ENCODE measurements around the gene KLRC3. TPM values are rescaled to one million over a fixed set of nuclear protein-coding genes. Genes with fewer than 3 reads are reported as not detected.
A peak's percentile ranks its signal among the peaks of the same experiment; 100 is the strongest.
"Not testable (repeated sequence)": the region's sequence is repeated elsewhere in the genome, so short reads cannot be mapped to it uniquely, and the experiment has no call there.

Gene KLRC3
- total RNA-seq, 1 experiment from 2014 or later = not detected

DNA sequence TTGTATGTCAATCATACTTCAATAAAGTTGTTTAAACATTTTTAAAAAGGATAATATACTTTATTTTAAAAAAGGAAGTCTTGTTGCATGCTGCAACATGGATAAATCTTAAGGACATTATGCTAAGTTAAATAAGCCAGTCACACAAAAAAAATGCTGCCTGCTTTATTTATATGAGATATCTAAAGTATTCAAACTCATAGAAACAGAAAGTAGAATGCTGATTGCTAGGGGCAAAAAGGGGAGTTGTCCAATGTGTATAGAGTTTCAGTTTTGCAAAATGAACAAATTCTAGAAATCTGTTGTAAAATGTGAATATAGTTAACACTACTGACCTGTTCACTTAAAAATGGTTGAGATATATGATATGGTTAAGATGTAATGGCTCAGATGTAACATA lies 19.6 kb downstream of the KLRC3 start:
- TF ChIP-seq, protein P1, sequence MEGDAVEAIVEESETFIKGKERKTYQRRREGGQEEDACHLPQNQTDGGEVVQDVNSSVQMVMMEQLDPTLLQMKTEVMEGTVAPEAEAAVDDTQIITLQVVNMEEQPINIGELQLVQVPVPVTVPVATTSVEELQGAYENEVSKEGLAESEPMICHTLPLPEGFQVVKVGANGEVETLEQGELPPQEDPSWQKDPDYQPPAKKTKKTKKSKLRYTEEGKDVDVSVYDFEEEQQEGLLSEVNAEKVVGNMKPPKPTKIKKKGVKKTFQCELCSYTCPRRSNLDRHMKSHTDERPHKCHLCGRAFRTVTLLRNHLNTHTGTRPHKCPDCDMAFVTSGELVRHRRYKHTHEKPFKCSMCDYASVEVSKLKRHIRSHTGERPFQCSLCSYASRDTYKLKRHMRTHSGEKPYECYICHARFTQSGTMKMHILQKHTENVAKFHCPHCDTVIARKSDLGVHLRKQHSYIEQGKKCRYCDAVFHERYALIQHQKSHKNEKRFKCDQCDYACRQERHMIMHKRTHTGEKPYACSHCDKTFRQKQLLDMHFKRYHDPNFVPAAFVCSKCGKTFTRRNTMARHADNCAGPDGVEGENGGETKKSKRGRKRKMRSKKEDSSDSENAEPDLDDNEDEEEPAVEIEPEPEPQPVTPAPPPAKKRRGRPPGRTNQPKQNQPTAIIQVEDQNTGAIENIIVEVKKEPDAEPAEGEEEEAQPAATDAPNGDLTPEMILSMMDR (IDR thresholded peaks at IDR 0.05; ENCODE audit: unreplicated experiment) = no peak
- H3K4me1 Mint-ChIP-seq (ENCODE audit: low read depth, unreplicated experiment) = peaks cover 3% of the 10 kb centered on the region
- CTCF ChIA-PET = no interaction called here
- H3K9me3 Mint-ChIP-seq (ENCODE audit: low read depth, unreplicated experiment) = no peaks in the 10 kb centered on the region
- intact Hi-C loops (cut with micrococcal nuclease; ENCODE audit: unreplicated experiment) = no loop called here
- peaks cover under 1% of the 10 kb centered on the region for H3K36me3 Mint-ChIP-seq (ENCODE audit: insufficient read depth, unreplicated experiment)
- no peak for DNase-seq
- no peak overlapping the region for H3K4me3 Mint-ChIP-seq (ENCODE audit: low read depth, unreplicated experiment)
- H3K27me3 Mint-ChIP-seq (ENCODE audit: unreplicated experiment) = no peaks in the 10 kb centered on the region
- BruUV-seq (replicated peaks) = no TSS peak
- no peak overlapping the region for H3K27ac Mint-ChIP-seq (ENCODE audit: unreplicated experiment)

DNA sequence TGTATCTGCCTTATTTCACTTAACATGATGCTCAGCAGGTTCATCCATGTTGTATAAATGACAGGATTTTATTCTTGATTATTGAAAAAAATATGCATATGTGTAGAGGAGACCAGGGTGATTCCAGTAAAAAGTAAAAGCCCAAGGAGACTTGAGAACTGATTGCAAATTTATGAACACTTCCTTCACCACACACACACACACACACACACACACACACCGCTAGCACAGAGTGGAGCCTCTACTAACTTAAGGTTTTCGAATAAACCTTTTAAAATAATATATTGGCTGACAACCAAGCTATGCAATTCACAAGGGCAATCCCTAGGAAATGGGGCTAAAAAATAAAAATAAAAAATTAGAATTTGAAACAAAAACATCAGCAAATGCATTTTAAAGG lies 22.2 kb downstream of the KLRC3 start:
- intact Hi-C loops (cut with micrococcal nuclease; ENCODE audit: unreplicated experiment) = no loop called here
- Mint-ChIP-seq H3K27me3 (ENCODE audit: unreplicated experiment) (no peaks in the 10 kb centered on the region), H3K9me3 (ENCODE audit: low read depth, unreplicated experiment) (no peaks in the 10 kb centered on the region), H3K4me1 (ENCODE audit: low read depth, unreplicated experiment) (peaks cover 24% of the 10 kb centered on the region), H3K27ac (ENCODE audit: unreplicated experiment) (no peak overlapping the region), H3K4me3 (ENCODE audit: low read depth, unreplicated experiment) (no peak overlapping the region), H3K36me3 (ENCODE audit: insufficient read depth, unreplicated experiment) (peaks cover 6% of the 10 kb centered on the region)
- CTCF ChIA-PET = no interaction called here
- no TSS peak for BruUV-seq (replicated peaks)
- no peak for DNase-seq
- TF ChIP-seq, protein P1 (IDR thresholded peaks at IDR 0.05; ENCODE audit: unreplicated experiment) = no peak

DNA sequence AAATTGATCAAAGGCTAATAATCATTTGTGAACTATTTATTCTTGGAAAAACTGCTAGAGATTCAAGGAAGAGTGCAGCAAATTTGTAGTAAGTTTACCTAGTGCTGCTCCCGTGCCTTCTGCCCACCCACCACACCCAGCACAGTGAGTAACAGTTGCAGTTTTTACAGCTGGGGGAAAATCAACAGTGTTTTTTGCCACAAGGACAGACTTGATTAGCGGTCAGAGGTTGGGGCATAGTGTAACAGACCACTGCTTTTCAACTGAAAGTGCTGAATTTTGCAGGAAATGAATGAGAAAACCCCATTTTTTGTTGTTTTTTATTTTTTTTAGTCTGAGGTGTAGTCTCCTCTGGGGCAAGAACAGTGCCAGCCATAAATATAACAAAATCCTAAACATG lies 23.1 kb downstream of the KLRC3 start:
- CTCF ChIA-PET = interaction anchor here (0.6 to 0.7 kb wide), 2 partner anchors 14 to 31 kb away, joined by 3 to 4 read pairs; no protein-coding TSS in a partner anchor
- no TSS peak for BruUV-seq (replicated peaks)

DNA sequence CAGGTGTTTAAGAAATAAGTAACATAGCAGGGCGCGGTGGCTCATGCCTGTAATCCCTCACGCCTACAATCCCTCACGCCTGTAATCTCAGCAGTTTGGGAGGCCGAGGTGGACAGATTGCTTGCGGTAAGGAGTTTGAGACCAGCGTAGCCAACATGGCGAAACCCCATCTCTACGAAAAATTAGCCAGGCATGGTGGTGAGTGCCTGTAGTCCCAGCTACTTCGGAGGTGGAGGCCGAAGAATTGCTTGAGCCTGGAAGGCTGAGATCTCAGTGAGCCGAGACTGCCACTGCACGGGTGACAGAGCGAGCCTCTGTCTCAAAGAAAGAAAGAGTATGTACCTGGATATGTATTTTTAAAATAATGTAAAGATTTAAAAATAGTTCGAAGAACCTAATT lies 24.2 kb downstream of the KLRC3 start:
- intact Hi-C loops (cut with micrococcal nuclease; ENCODE audit: unreplicated experiment); CTCF ChIA-PET; DNase-seq; BruUV-seq (replicated peaks); H3K9me3 Mint-ChIP-seq (ENCODE audit: low read depth, unreplicated experiment); H3K27me3 Mint-ChIP-seq (ENCODE audit: unreplicated experiment); H3K36me3 Mint-ChIP-seq (ENCODE audit: insufficient read depth, unreplicated experiment): not testable (repeated sequence)
- Mint-ChIP-seq H3K4me1 (ENCODE audit: low read depth, unreplicated experiment) (peaks cover 32% of the 10 kb centered on the region), H3K27ac (ENCODE audit: unreplicated experiment) (peak overlapping the region; percentile 97), H3K4me3 (ENCODE audit: low read depth, unreplicated experiment) (peak overlapping the region; percentile 58)

More for the DNA sequence above, 23.1 kb downstream of the KLRC3 start:
- H3K36me3 Mint-ChIP-seq (ENCODE audit: insufficient read depth, unreplicated experiment) = peaks cover 6% of the 10 kb centered on the region
- TF ChIP-seq, protein P1 (IDR thresholded peaks at IDR 0.05; ENCODE audit: unreplicated experiment) = no peak
- peaks cover 30% of the 10 kb centered on the region for H3K4me1 Mint-ChIP-seq (ENCODE audit: low read depth, unreplicated experiment)
- H3K27me3 Mint-ChIP-seq (ENCODE audit: unreplicated experiment) = no peaks in the 10 kb centered on the region
- DNase-seq = no peak
- no peak overlapping the region for H3K27ac Mint-ChIP-seq (ENCODE audit: unreplicated experiment)
- no peak overlapping the region for H3K4me3 Mint-ChIP-seq (ENCODE audit: low read depth, unreplicated experiment)
- intact Hi-C loops (cut with micrococcal nuclease; ENCODE audit: unreplicated experiment) = no loop called here
- no peaks in the 10 kb centered on the region for H3K9me3 Mint-ChIP-seq (ENCODE audit: low read depth, unreplicated experiment)

DNA sequence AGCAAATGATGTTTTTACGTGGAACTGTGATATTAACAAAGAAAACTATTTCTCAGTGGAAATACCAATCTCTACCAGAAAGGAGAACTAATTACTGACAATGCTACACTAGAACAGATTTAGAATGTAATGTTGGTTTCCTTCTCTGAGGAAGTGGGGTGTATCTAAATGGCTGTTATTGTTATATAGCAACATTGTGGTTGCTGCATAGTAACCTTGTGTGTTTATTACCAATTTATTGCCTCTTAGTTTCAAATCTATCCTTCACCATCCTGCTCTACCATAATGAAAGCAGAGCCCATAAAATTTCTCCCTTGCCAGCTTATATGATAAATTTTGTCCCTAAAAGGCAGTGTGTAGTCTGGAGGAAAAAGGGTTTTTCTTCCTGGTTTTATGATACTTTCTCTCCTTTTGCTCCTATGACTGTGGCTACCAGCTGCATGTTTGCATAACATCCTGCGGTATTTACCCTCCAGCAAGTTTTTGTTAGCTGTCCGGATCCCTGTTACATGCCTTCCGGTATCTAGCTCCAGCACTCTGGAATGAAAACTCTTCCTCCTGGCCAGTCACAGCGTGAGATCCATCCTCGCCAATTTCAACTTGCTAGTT lies 24.9 kb downstream of the KLRC3 start:
- CTCF ChIA-PET = interaction anchor here (0.6 kb wide), 1 partner anchor 95 kb away, joined by 3 read pairs; no protein-coding TSS in a partner anchor
- Mint-ChIP-seq H3K27me3 (ENCODE audit: unreplicated experiment) (no peaks in the 10 kb centered on the region), H3K9me3 (ENCODE audit: low read depth, unreplicated experiment) (no peaks in the 10 kb centered on the region), H3K36me3 (ENCODE audit: insufficient read depth, unreplicated experiment) (peaks cover 6% of the 10 kb centered on the region), H3K4me1 (ENCODE audit: low read depth, unreplicated experiment) (peaks cover 32% of the 10 kb centered on the region), H3K4me3 (ENCODE audit: low read depth, unreplicated experiment) (peak overlapping the region; percentile 58), H3K27ac (ENCODE audit: unreplicated experiment) (peak overlapping the region; percentile 97)
- no TSS peak for BruUV-seq (replicated peaks)
- TF ChIP-seq, protein P1 (IDR thresholded peaks at IDR 0.05; ENCODE audit: unreplicated experiment) = no peak
- peak; percentile 51 for DNase-seq
- intact Hi-C loops (cut with micrococcal nuclease; ENCODE audit: unreplicated experiment) = loop anchor here (2.0 kb wide), 2 partner anchors 23 to 35 kb away; no protein-coding TSS in a partner anchor

DNA sequence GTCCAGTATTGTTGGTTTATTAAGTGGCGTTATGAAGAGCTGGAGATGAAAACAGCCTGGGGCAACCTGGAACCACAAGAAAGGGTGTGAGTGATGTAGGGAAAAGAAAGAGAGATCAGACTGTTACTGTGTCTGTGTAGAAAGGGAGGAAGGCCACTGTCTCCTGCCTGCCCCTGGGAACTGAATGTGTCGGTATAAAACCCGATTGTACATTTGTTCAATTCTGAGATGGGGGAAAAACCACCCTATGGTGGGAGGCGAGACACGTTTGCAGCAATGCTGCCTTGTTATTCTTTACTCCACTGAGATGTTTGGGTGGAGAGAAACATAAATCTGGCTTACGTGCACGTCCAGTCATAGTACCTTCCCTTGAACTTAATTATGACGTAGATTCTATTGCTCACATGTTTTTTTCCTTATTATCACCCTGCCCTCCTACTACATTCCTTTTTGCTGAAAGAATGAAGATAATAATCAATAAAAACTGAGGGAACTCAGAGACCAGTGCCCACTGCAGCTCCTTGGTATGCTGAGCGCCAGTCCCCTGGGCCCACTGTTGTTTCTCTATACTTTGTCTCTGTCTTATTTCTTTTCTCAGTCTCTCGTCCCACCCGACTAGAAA lies 25.8 kb downstream of the KLRC3 start:
- H3K27me3 Mint-ChIP-seq (ENCODE audit: unreplicated experiment); BruUV-seq (replicated peaks); H3K36me3 Mint-ChIP-seq (ENCODE audit: insufficient read depth, unreplicated experiment); CTCF ChIA-PET; DNase-seq; H3K9me3 Mint-ChIP-seq (ENCODE audit: low read depth, unreplicated experiment): not testable (repeated sequence)
- peak overlapping the region; percentile 97 for H3K27ac Mint-ChIP-seq (ENCODE audit: unreplicated experiment)
- H3K4me1 Mint-ChIP-seq (ENCODE audit: low read depth, unreplicated experiment) = peaks cover 32% of the 10 kb centered on the region
- peak overlapping the region; percentile 1 for H3K4me3 Mint-ChIP-seq (ENCODE audit: low read depth, unreplicated experiment)
- intact Hi-C loops (cut with micrococcal nuclease; ENCODE audit: unreplicated experiment) = loop anchor here (2.0 kb wide), 2 partner anchors 22 to 34 kb away; no protein-coding TSS in a partner anchor
